ACC112 (cell line): ENCODE data around the gene UBXN4.

Experiments
- H2AFZ ChIP-seq: fragments of 200-600 bp; sonication (generic); one replicate; pipeline ENCODE4 v1.6.0; 2017; ENCODE audit warnings: antibody characterized with exemption, low read length; ENCODE audit not compliant: unreplicated experiment
- H3K27ac ChIP-seq: fragments of 200-600 bp; sonication (generic); 2 replicates; pipeline ENCODE4 v1.5.1; 2014; ENCODE audit warnings: low read depth, mild to moderate bottlenecking, antibody characterized with exemption, low read length, moderate library complexity
- H3K27me3 ChIP-seq: fragments of 200-600 bp; sonication (generic); 2 replicates; pipeline ENCODE4 v1.6.1; 2014; ENCODE audit warnings: mild to moderate bottlenecking, antibody characterized with exemption, low read length, moderate library complexity, mixed read lengths; ENCODE audit not compliant: insufficient read depth
- H3K36me3 ChIP-seq: fragments of 200-600 bp; sonication (generic); 2 replicates; pipeline ENCODE4 v1.6.1; 2016; ENCODE audit warnings: mild to moderate bottlenecking, antibody characterized with exemption, low read length, moderate library complexity, mixed read lengths; ENCODE audit not compliant: insufficient read depth
- H3K4me1 ChIP-seq: fragments of 200-600 bp; sonication (generic); one replicate; pipeline ENCODE4 v1.6.1; 2016; ENCODE audit warnings: low read length, mixed read lengths; ENCODE audit not compliant: insufficient read depth, unreplicated experiment, control insufficient read depth
- H3K4me3 ChIP-seq: fragments of 200-600 bp; sonication (generic); 2 replicates; pipeline ENCODE4 v1.5.1; 2014; ENCODE audit warnings: mild to moderate bottlenecking, low read depth, low read length
- H3K79me2 ChIP-seq: fragments of 200-600 bp; sonication (generic); one replicate; pipeline ENCODE4 v1.6.0; 2016; ENCODE audit warnings: low read length; ENCODE audit not compliant: control insufficient read depth, unreplicated experiment, insufficient read depth

The UBXN4 gene

DNA sequence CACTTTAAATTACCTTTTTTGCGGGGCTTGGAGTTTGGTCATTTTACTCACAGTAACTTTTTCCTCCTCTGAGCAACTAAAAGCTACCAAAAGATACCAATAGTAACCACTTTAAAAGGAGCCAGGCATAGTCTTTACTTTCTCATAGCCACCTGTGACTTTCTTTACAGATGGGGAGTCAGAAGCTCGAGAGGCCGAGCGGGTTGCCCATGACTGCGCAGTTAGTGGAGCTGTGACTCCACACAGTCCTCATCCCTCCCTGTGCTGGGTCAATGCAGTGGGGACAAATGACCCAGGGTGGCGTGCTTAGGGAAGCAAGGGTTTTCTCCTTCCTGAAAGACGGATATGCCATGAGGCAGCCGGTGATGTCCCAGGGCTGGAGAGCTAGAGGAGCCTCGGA, 83.5 kb downstream of the UBXN4 start:
- peaks cover 7% of the 10 kb centered on the region; the same call in 1 of the 2 replicates for H3K27me3 ChIP-seq
- no peak overlapping the region for H3K27ac ChIP-seq
- H3K36me3 ChIP-seq, result no peaks in the 10 kb centered on the region
- no peak overlapping the region for H3K4me3 ChIP-seq
- H3K79me2 ChIP-seq, result no peaks in the 10 kb centered on the region
- no peak overlapping the region for H2AFZ ChIP-seq
- peaks cover 2% of the 10 kb centered on the region for H3K4me1 ChIP-seq

DNA sequence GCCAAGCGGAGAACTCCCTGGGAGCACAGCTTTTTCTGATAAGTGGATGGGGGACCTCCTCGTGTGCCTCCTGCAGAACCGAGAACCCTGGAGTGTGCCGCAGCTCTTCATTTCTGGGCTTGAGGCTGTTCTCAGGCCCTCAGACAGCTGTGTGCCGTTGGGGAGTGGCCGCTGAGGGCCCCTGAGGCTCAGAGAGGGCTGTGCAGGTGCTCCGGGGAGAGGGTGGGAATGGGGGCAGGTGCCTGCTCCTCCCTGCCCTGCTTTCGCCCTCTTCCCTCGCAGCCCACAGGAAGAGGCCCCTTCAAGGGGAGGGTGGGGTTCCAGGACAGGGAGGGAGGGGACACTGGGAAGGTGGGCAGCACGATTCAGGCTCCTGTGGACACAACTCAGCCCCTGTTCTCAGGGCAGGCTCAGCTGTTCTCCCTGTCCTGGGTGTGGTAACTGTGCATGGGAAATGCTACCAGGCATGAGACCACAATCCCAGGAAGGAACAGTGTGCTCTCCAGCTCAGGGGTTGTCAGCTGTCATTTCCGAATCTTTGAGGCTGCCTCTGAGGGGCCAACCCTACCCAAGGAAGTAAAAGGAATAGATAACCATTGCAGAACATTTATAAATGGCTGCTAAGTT, 84.0 kb downstream of the UBXN4 start:
- Histone ChIP-seq H2AFZ (no peak overlapping the region), H3K79me2 (no peaks in the 10 kb centered on the region), H3K27me3 (peaks cover 7% of the 10 kb centered on the region; the same call in 1 of the 2 replicates), H3K27ac (no peak overlapping the region), H3K36me3 (no peaks in the 10 kb centered on the region), H3K4me3 (no peak overlapping the region), H3K4me1 (no peaks in the 10 kb centered on the region)

DNA sequence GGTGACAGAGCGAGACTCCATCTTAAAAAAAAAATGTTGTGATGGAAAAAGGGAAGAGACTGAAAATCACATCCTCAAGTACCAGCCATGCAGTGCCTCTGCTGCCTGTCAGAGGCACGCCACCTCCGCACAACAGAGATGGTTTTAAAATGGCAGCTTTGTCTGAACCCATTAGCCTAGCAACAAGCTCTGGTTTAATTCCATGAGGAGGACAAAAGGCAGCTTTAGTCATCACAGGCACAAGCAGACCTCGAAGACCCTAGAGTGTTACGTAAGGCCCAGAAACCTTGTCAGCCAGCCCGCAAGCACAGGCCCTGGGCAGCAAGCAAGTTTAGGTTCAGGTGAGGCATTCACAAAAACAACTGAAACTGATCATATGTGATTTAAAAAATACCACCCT, 84.9 kb downstream of the UBXN4 start:
- no peaks in the 10 kb centered on the region for H3K4me1 ChIP-seq
- H2AFZ ChIP-seq, result no peak overlapping the region
- H3K36me3 ChIP-seq, result no peaks in the 10 kb centered on the region
- no peak overlapping the region for H3K4me3 ChIP-seq
- peaks cover 7% of the 10 kb centered on the region; the same call in 1 of the 2 replicates for H3K27me3 ChIP-seq
- H3K27ac ChIP-seq, result no peak overlapping the region
- H3K79me2 ChIP-seq, result no peaks in the 10 kb centered on the region

DNA sequence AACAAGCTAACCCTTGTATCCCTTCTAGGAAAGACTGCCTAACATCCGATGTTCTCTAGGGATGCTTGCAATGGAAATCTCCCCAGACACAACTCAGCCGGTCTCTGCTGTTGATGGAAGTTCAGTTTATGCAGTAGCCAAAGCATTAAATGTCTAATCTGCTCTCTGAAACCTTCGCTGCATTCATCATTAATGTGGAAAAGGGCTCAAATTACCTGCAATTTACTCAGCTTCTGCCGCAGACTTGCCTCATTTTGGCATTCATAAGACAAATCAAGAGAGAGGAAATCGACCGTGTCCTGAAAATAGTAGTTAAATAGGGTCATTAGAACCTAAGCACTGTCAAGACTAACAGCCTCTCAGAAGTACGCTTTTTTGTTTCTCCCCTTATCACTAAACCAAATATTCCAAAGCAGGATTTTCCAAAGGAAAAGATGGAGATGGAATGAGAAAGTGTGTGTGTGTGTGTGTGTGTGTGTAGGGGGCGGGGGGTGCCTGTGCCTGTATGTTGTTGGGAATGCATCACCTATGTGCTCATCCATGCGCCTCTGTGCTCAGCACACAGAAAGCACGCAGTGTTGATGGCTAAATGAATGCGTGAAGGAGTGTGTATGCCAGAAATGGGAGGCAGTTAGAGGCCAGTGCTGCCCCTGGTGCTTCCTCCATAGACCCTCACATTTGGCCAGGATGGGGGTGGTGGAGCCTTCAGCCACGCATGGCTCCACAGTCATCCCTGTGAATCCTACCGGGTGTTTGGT, 87.9 kb downstream of the UBXN4 start:
- no peak overlapping the region for H3K4me3 ChIP-seq
- no peaks in the 10 kb centered on the region for H3K4me1 ChIP-seq
- H3K79me2 ChIP-seq, result no peaks in the 10 kb centered on the region
- no peaks in the 10 kb centered on the region for H3K36me3 ChIP-seq
- H3K27ac ChIP-seq, result no peak overlapping the region
- no peak overlapping the region for H2AFZ ChIP-seq
- no peaks in the 10 kb centered on the region for H3K27me3 ChIP-seq

DNA sequence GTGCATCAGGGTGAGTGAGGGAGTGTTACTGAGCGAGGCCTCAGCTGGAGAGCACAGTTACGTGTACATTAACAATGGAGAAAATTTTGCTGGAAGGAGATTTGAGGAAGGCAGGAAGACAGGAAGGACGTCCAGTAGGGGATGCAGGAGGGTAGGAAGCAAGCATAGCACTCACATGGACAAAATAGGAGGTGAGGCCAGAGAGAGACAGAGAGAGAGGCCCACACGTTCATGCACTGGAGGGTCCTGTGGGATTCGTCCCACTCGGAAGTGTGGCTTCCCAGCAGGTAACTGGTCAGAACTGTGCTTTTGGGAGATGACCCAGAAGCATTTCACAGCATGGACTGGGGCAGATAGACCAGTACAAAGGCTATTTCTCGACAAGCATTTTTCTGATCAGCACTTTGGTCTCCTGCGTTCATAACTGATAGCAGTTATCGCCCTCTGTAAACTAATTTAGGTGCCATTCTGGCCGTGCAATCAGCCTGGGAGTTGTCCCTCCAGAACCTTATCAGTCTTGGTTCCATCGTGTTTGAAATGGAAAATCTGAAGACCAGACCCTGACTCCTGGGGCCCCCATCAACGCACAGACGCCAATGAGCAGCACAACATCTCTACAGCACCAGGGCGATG, 89.6 kb downstream of the UBXN4 start:
- Histone ChIP-seq H3K27ac (no peak overlapping the region), H3K36me3 (no peaks in the 10 kb centered on the region), H2AFZ (no peak overlapping the region), H3K4me3 (no peak overlapping the region), H3K27me3 (no peaks in the 10 kb centered on the region), H3K4me1 (no peaks in the 10 kb centered on the region), H3K79me2 (no peaks in the 10 kb centered on the region)

DNA sequence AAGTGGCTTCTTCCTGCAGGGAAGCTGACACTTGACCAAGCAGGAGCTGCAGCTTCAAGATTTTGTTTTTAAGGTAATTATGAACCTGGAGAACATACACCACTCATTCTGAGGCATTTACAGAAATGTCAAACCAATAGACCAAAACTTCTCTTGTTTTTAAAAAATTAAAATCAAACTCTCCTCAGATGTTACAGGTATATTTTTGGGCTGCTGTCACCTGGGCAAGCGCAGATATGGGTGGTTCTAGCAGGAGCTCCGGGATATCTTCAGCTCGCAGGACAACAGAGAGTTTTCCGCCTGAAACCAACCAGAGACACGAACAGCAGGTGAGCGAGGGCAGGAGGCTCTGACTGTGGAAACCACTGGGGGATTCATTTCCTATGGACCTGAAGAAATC, 91.2 kb downstream of the UBXN4 start:
- Histone ChIP-seq H2AFZ (no peak overlapping the region), H3K27me3 (no peaks in the 10 kb centered on the region), H3K4me3 (no peak overlapping the region), H3K36me3 (no peaks in the 10 kb centered on the region), H3K27ac (no peak overlapping the region), H3K79me2 (no peaks in the 10 kb centered on the region), H3K4me1 (no peaks in the 10 kb centered on the region)
